H1 (cell line): Measurements from ENCODE around the gene PEAK1. TPM values are rescaled to one million over a fixed set of nuclear protein-coding genes. Genes with fewer than 3 reads are reported as not detected.

ENCODE experiments used
- CTCF ChIA-PET: fragments of 300-600 bp; sonication (Branson Sonifier 250); formaldehyde crosslinking; loops from one replicate; lab custom pipeline; 2021; ENCODE audit not compliant: partially characterized antibody; lab: Charles Lee
- POLR2A ChIA-PET: fragments of 300-600 bp; sonication (Branson Sonifier 250); formaldehyde crosslinking; loops from one replicate; lab custom pipeline; 2021; ENCODE audit warnings: inconsistent platforms; ENCODE audit not compliant: partially characterized antibody; lab: Charles Lee
- DNase-seq, 2 experiments: peaks; one replicate each; pipeline versions ENCODE4 v3.0.0 to v3.0.0-alpha.2; 2010 to 2022; ENCODE audit warnings: low spot score in 2 of 2, low read depth in 1 of 2, mixed read lengths in 1 of 2
- FAIRE-seq: peaks from 2 replicates; lab custom pipeline; 2011; peaks lifted over from hg19 to GRCh38; lab: Jason Lieb, UNC
- H2AFZ ChIP-seq: 2 replicates; pipeline ENCODE4 v1.8.1; 2012; ENCODE audit warnings: low read length, inconsistent platforms
- H2AK5ac ChIP-seq: 2 replicates; pipeline ENCODE4 v1.6.1; 2013; ENCODE audit warnings: low read depth, low read length
- H2BK120ac ChIP-seq: replicated peaks from 2 replicates; pipeline ENCODE3; 2013; ENCODE audit warnings: low read depth, low read length, inconsistent platforms
- H2BK12ac ChIP-seq: 2 replicates; pipeline ENCODE4 v1.6.1; 2013; ENCODE audit warnings: low read depth, low read length
- H2BK15ac ChIP-seq: 2 replicates; pipeline ENCODE4 v1.6.1; 2013; ENCODE audit warnings: low read length
- H2BK20ac ChIP-seq: 2 replicates; pipeline ENCODE4 v1.6.1; 2013; ENCODE audit warnings: low read length
- H2BK5ac ChIP-seq: 2 replicates; pipeline ENCODE4 v1.6.1; 2013; ENCODE audit warnings: low read depth, low read length
- H3K14ac ChIP-seq: 2 replicates; pipeline ENCODE4 v1.6.1; 2013; ENCODE audit warnings: inconsistent platforms; ENCODE audit not compliant: insufficient read length
- H3K18ac ChIP-seq: 2 replicates; pipeline ENCODE4 v1.6.1; 2013; ENCODE audit warnings: low read length; ENCODE audit errors: extremely low read depth
- H3K23ac ChIP-seq: 2 replicates; pipeline ENCODE4 v1.6.1; 2013; ENCODE audit warnings: inconsistent platforms; ENCODE audit not compliant: insufficient read length
- H3K23me2 ChIP-seq: 2 replicates; pipeline ENCODE4 v1.6.1; 2013; ENCODE audit warnings: low read depth, low read length
- H3K27ac ChIP-seq: 2 replicates; pipeline ENCODE4 v1.6.1; 2011; ENCODE audit warnings: low read depth, low read length, inconsistent platforms
- H3K27me3 ChIP-seq, 4 experiments: replicated peaks in 1 of 4; 1 replicate in 1 of 4; 2 replicates in 3 of 4; pipeline versions ENCODE4 v1.6.1 to v1.8.1; 2011 to 2013; ENCODE audit warnings: low read length in 3 of 4, mild to moderate bottlenecking in 3 of 4, inconsistent platforms in 2 of 4, mixed read lengths in 2 of 4, moderate library complexity in 1 of 4; ENCODE audit not compliant: control insufficient read depth in 3 of 4, insufficient read depth in 3 of 4; ENCODE audit errors: extremely low read depth in 1 of 4
- H3K36me3 ChIP-seq, 4 experiments: 2 replicates each; pipeline versions ENCODE4 v1.6.1 to v1.8.1; 2011 to 2013; ENCODE audit warnings: mild to moderate bottlenecking in 4 of 4, low read length in 3 of 4, moderate library complexity in 2 of 4, control low read depth in 1 of 4, inconsistent platforms in 1 of 4; ENCODE audit not compliant: insufficient read depth in 4 of 4, control insufficient read depth in 2 of 4
- H3K4ac ChIP-seq: replicated peaks from 2 replicates; pipeline ENCODE3; 2013; ENCODE audit warnings: low read length, low read depth, mixed read lengths, inconsistent platforms; ENCODE audit not compliant: insufficient read length
- H3K4me1 ChIP-seq, 4 experiments: replicated peaks in 1 of 4; 1 replicate in 1 of 4; 2 replicates in 3 of 4; pipeline versions ENCODE4 v1.6.1 to v1.8.1; 2011 to 2013; ENCODE audit warnings: low read length in 3 of 4, inconsistent platforms in 2 of 4, mixed read lengths in 1 of 4; ENCODE audit not compliant: insufficient read depth in 4 of 4, control insufficient read depth in 3 of 4
- H3K4me2 ChIP-seq, 2 experiments: 2 replicates each; pipeline versions ENCODE4 v1.6.1 to v1.8.1; 2011 to 2013; ENCODE audit warnings: low read depth in 2 of 2, low read length in 2 of 2, control low read depth in 1 of 2, inconsistent platforms in 1 of 2, mild to moderate bottlenecking in 1 of 2; ENCODE audit not compliant: insufficient read depth in 1 of 2
- H3K4me3 ChIP-seq, 4 experiments: fragments of 200-600, 300-600 bp in 1 of 4; sonication (generic), shearing (Covaris generic), sonication (Bioruptor Twin) in 1 of 4; 2 replicates each; pipeline versions ENCODE4 v1.5.1 to v1.8.1; 2011 to 2016; ENCODE audit warnings: low read length in 4 of 4, low read depth in 3 of 4, control low read depth in 2 of 4, inconsistent platforms in 2 of 4, mild to moderate bottlenecking in 2 of 4, mixed read lengths in 1 of 4, moderate library complexity in 1 of 4; ENCODE audit not compliant: insufficient read depth in 2 of 4; ENCODE audit errors: extremely low read depth in 1 of 4
- H3K56ac ChIP-seq: replicated peaks from 2 replicates; pipeline ENCODE3; 2013; ENCODE audit warnings: low read depth, mild to moderate bottlenecking, mixed read lengths, low read length, inconsistent platforms; ENCODE audit not compliant: insufficient read length
- H3K79me1 ChIP-seq: 2 replicates; pipeline ENCODE4 v1.6.1; 2013; ENCODE audit warnings: low read depth, low read length, control low read depth
- H3K79me2 ChIP-seq, 2 experiments: 2 replicates each; pipeline versions ENCODE4 v1.6.1 to v1.8.1; 2012 to 2013; ENCODE audit warnings: low read length in 2 of 2, mild to moderate bottlenecking in 2 of 2, inconsistent platforms in 1 of 2; ENCODE audit not compliant: insufficient read depth in 2 of 2, control insufficient read depth in 1 of 2
- H3K9ac ChIP-seq, 4 experiments: replicated peaks in 1 of 4; 1 replicate in 1 of 4; 2 replicates in 3 of 4; pipeline versions ENCODE4 v1.6.1 to v1.8.1; 2011 to 2013; ENCODE audit warnings: low read depth in 3 of 4, low read length in 3 of 4, control low read depth in 2 of 4, mild to moderate bottlenecking in 2 of 4, moderate library complexity in 2 of 4, inconsistent platforms in 1 of 4; ENCODE audit errors: extremely low read depth in 1 of 4
- H3K9me3 ChIP-seq, 2 experiments: 2 replicates each; pipeline versions ENCODE4 v1.6.1 to v1.8.1; 2012 to 2013; ENCODE audit warnings: mild to moderate bottlenecking in 2 of 2, moderate library complexity in 2 of 2, control low read depth in 1 of 2, inconsistent platforms in 1 of 2, low read depth in 1 of 2, low read length in 1 of 2, mixed read lengths in 1 of 2; ENCODE audit not compliant: insufficient read depth in 2 of 2
- H4K20me1 ChIP-seq, 2 experiments: replicated peaks in 1 of 2; 2 replicates each; pipeline versions ENCODE3 to v1.8.1; 2011 to 2013; ENCODE audit warnings: inconsistent platforms in 2 of 2, low read length in 2 of 2, mild to moderate bottlenecking in 1 of 2; ENCODE audit not compliant: insufficient read depth in 2 of 2, control insufficient read depth in 1 of 2
- H4K5ac ChIP-seq: 2 replicates; pipeline ENCODE4 v1.6.1; 2013; ENCODE audit warnings: low read length, low read depth, mixed read lengths, inconsistent platforms; ENCODE audit not compliant: insufficient read length
- H4K8ac ChIP-seq: 2 replicates; pipeline ENCODE4 v1.8.0; 2013; ENCODE audit warnings: mild to moderate bottlenecking, moderate library complexity, low read length, inconsistent platforms; ENCODE audit not compliant: insufficient read depth; ENCODE audit errors: extremely low read depth
- H4K91ac ChIP-seq: replicated peaks from 2 replicates; pipeline ENCODE3; 2013; ENCODE audit warnings: low read length, mixed read lengths, inconsistent platforms; ENCODE audit not compliant: insufficient read length
- CBX8 ChIP-seq: fragments of 300-800, 300-1000 bp; sonication (generic); IDR thresholded peaks from 2 replicates; pipeline ENCODE4 v1.7.1; 2016; ENCODE audit warnings: low read depth, low read length, borderline replicate concordance
- CREB1 ChIP-seq: IDR thresholded peaks from 2 replicates; pipeline ENCODE4 v1.6.1; 2012; ENCODE audit warnings: inconsistent platforms
- CTBP2 ChIP-seq: IDR thresholded peaks from 2 replicates; pipeline ENCODE4 v1.7.0; 2011; ENCODE audit warnings: borderline replicate concordance, mild to moderate bottlenecking, moderate library complexity, mixed read lengths, low read length; ENCODE audit not compliant: insufficient read depth, insufficient read length
- HDAC6 ChIP-seq: IDR thresholded peaks from one replicate; pipeline ENCODE4 v1.7.1; 2012; ENCODE audit warnings: low read depth, mild to moderate bottlenecking, inconsistent platforms, low read length, moderate library complexity
- MAFK ChIP-seq: IDR thresholded peaks from 2 replicates; pipeline ENCODE4 v1.6.1; 2012; ENCODE audit warnings: low read depth, mild to moderate bottlenecking, improper control_type of control experiment, low read length
- NANOG ChIP-seq: IDR thresholded peaks from 2 replicates; pipeline ENCODE4 v1.6.1; 2011; ENCODE audit warnings: low read length, low read depth, mild to moderate bottlenecking, inconsistent platforms; ENCODE audit not compliant: insufficient read depth, poor library complexity, severe bottlenecking
- PHF8 ChIP-seq: fragments of 200-600 bp; sonication (generic); conservative IDR thresholded peaks from 2 replicates; pipeline ENCODE4 v1.7.1; 2012; ENCODE audit warnings: low read depth, mild to moderate bottlenecking, inconsistent platforms, low read length, moderate library complexity
- RBBP5 ChIP-seq: IDR thresholded peaks from 2 replicates; pipeline ENCODE4 v1.7.1; 2012; ENCODE audit warnings: low read depth, mild to moderate bottlenecking, inconsistent platforms, low read length, moderate library complexity, borderline replicate concordance
- SAP30 ChIP-seq: fragments of 300-600 bp; sonication (generic); IDR thresholded peaks from 2 replicates; pipeline ENCODE4 v1.7.1; 2012; ENCODE audit warnings: low read length, moderate library complexity, mild to moderate bottlenecking, inconsistent platforms; ENCODE audit not compliant: insufficient read depth, insufficient replicate concordance
- SIRT6 ChIP-seq: IDR thresholded peaks from one replicate; pipeline ENCODE4 v1.7.1; 2012; ENCODE audit warnings: low read length, inconsistent platforms
- SP4 ChIP-seq: IDR thresholded peaks from 2 replicates; pipeline ENCODE4 v1.6.1; 2012; ENCODE audit warnings: low read length, inconsistent platforms
- TAF1 ChIP-seq: IDR thresholded peaks from 2 replicates; pipeline ENCODE4 v1.6.1; 2011; ENCODE audit warnings: mild to moderate bottlenecking, low read depth, low read length
- TBP ChIP-seq: IDR thresholded peaks from 2 replicates; pipeline ENCODE4 v1.6.1; 2011; ENCODE audit warnings: low read depth, low read length, improper control_type of control experiment
- WGBS, 2 experiments: shearing (Covaris generic) in 1 of 2; methylation state at CpG; one replicate each; pipeline versions ENCODE4 v1.1.6 to v1.1.7; 2013 to 2015; ENCODE audit warnings: low lambda C conversion rate in 2 of 2, mixed read lengths in 2 of 2, inconsistent platforms in 1 of 2, low coverage in 1 of 2, missing lambda C conversion rate in 1 of 2; ENCODE audit not compliant: insufficient replicate concordance in 2 of 2, insufficient coverage in 1 of 2, insufficient read length in 1 of 2; ENCODE audit errors: extremely low coverage in 1 of 2, missing lambda C conversion rate in 1 of 2; 5-methylcytosine and 5-hydroxymethylcytosine counted together
- polyA plus RNA-seq, 7 experiments: library from polyadenylated mRNA; depleted of rRNA in 3 of 7; stranded (reverse) in 5 of 7; unstranded in 2 of 7; fragments of >200 nt in 5 of 7; fragments of 200-250 nt in 2 of 7; gene quantifications; 1 replicate in 5 of 7; 2 replicates in 1 of 7; 4 replicates in 1 of 7; pipeline versions ENCODE4 v1.2.1 to v1.2.3, GENCODE V29; 2011 to 2013; ENCODE audit warnings: missing spikeins in 2 of 7, mixed read lengths in 2 of 7
- total RNA-seq: library from RNA; stranded (reverse); fragmentation: NEBNext Ultra II Directional; extraction: Animal tissue kit (Norgen Biotek cat#: 25700); gene quantifications from 2 replicates; pipeline ENCODE4 v1.2.1, GENCODE V29; 2021

Gene PEAK1
- total and polyA plus RNA-seq, 2 of the 8 experiments (the other 6 are each of a cell fraction or from before 2014, with no cell fraction given), result 8.8 to 44.8 TPM

DNA sequence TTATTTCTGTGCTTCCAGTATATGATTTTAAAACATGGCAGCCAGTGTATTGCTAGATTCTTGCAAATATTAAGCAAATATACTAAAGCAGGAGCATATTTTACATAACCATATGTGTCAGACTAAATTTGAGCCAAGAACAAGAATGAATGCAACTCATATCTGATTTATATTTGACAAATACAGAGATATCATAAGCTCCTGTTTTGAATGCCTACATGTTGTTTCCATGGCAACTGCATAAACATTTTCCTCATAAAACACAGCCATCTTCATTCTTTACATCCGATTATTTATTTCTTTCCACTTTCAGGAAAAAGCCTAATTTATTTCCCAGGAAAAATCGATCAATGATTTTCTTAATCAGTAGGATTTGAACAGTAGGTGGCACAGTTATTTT, 176.8 kb downstream of the PEAK1 start:
- H3K23me2 ChIP-seq, result no peaks in the 10 kb centered on the region
- no peak for DNase-seq
- no peaks in the 10 kb centered on the region for H3K36me3 ChIP-seq
- ChIA-PET CTCF (interaction anchor here (1.0 kb wide), 1 partner anchor 130 kb away, joined by 4 read pairs; no protein-coding TSS in a partner anchor), POLR2A (no interaction called here)
- H3K27me3 ChIP-seq, result no peaks in the 10 kb centered on the region
- no peak overlapping the region for H2BK20ac ChIP-seq
- no peak overlapping the region for H2BK120ac ChIP-seq
- no peak overlapping the region for H3K4me3 ChIP-seq
- no peak overlapping the region for H3K56ac ChIP-seq
- no peak overlapping the region for H3K23ac ChIP-seq
- no peaks in the 10 kb centered on the region for H4K20me1 ChIP-seq
- H4K91ac ChIP-seq, result no peak overlapping the region
- no peak overlapping the region for H3K4ac ChIP-seq
- no peaks in the 10 kb centered on the region for H3K79me2 ChIP-seq
- no peaks in the 10 kb centered on the region; the same call in 1 of the 2 replicates for H3K79me1 ChIP-seq
- H4K8ac ChIP-seq, result no peak overlapping the region
- H2AK5ac ChIP-seq, result no peak overlapping the region
- no peak overlapping the region for H3K18ac ChIP-seq
- H3K4me1 ChIP-seq, result no peaks in the 10 kb centered on the region
- H2BK15ac ChIP-seq, result no peak overlapping the region
- no peak overlapping the region for H2BK5ac ChIP-seq
- FAIRE-seq, result no peak
- no peak overlapping the region for H4K5ac ChIP-seq
- TF ChIP-seq TAF1, result no peak
- no peak for TF ChIP-seq RBBP5
- no peak for TF ChIP-seq CBX8
- TF ChIP-seq NANOG, result no peak
- TF ChIP-seq CREB1, result no peak
- no peak for TF ChIP-seq SP4
- TF ChIP-seq MAFK, result no peak
- TF ChIP-seq HDAC6, result no peak
- TF ChIP-seq TBP, result no peak
- no peak for TF ChIP-seq PHF8
- no peak for TF ChIP-seq SIRT6
- no peak for TF ChIP-seq SAP30
- no peak for TF ChIP-seq CTBP2
- no peak overlapping the region for H3K9ac ChIP-seq
- no peak overlapping the region for H2AFZ ChIP-seq
- WGBS, 2 experiments, result 94% methylated on average over 2 of the region's 2 CpGs; no CpG with 5 or more reads in 1 of the 2 experiments
- no peak overlapping the region for H2BK12ac ChIP-seq
- H3K4me2 ChIP-seq, result no peak overlapping the region
- H3K14ac ChIP-seq, result no peak overlapping the region
- no peak overlapping the region for H3K27ac ChIP-seq
- H3K9me3 ChIP-seq, result no peaks in the 10 kb centered on the region
